ENCODE data around the gene DYNC2LI1.

The DYNC2LI1 gene

DNA sequence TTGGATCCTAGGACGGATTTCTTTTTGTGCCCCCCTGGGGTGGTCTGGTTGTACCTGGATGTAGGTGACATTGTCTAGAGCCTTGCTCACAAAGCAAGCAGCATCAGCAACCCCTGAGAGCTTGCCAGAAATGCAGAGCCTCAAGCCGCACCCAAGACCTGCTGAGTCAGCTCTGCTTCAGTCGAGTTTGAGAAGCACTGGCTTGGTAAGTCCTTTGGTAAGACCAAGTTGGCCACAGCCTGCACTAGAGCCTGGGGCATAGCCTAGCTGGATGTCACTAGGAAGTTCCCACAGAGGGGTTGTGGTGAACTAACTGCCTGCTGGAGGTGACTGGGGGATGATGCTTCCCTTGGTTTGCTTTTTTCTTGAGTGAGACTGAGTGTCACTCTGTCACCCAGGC lies 58.6 kb downstream of the DYNC2LI1 start:
- DNase-seq (ENCODE audit: low spot score) (no peak), ATAC-seq (ENCODE audit: low read depth) (no peak)
- no peaks in the 10 kb centered on the region for H3K36me3 ChIP-seq (ENCODE audit: low read depth)
- TF ChIP-seq, protein P1, sequence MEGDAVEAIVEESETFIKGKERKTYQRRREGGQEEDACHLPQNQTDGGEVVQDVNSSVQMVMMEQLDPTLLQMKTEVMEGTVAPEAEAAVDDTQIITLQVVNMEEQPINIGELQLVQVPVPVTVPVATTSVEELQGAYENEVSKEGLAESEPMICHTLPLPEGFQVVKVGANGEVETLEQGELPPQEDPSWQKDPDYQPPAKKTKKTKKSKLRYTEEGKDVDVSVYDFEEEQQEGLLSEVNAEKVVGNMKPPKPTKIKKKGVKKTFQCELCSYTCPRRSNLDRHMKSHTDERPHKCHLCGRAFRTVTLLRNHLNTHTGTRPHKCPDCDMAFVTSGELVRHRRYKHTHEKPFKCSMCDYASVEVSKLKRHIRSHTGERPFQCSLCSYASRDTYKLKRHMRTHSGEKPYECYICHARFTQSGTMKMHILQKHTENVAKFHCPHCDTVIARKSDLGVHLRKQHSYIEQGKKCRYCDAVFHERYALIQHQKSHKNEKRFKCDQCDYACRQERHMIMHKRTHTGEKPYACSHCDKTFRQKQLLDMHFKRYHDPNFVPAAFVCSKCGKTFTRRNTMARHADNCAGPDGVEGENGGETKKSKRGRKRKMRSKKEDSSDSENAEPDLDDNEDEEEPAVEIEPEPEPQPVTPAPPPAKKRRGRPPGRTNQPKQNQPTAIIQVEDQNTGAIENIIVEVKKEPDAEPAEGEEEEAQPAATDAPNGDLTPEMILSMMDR (IDR thresholded peaks at IDR 0.05; ENCODE audit: poor library complexity, severe bottlenecking) = no peak
- no peak overlapping the region for H3K4me3 ChIP-seq (ENCODE audit: severe bottlenecking)
- H3K9me3 ChIP-seq (ENCODE audit: severe bottlenecking) = no peaks in the 10 kb centered on the region
- no peaks in the 10 kb centered on the region for H3K4me1 ChIP-seq (ENCODE audit: insufficient read depth, poor library complexity, severe bottlenecking)
- no peak overlapping the region for H3K27ac ChIP-seq (ENCODE audit: poor library complexity, severe bottlenecking)
- H3K27me3 ChIP-seq (ENCODE audit: insufficient read depth, poor library complexity, severe bottlenecking) = peaks cover 13% of the 10 kb centered on the region

DNA sequence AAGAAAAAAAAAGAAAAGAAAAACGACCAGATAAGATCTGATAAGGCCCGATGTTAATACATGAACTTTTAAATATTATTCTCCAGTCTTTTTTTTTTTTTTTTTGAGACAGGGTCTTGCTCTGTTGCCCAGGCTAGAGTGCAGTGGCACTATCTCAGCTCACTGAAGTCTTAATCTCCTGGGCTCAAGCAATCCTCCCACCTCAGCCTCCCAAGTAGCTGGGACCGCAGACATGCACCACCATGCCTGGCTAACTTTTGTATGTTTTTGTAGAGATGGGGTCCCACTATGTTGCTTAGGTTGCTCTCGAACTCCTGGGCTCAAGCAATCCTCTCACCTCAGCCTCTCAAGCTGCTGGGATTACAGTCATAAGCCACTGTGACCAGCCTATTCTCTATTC lies 63.2 kb downstream of the DYNC2LI1 start:
- Histone ChIP-seq H3K4me3 (ENCODE audit: severe bottlenecking) (no peak overlapping the region), H3K9me3 (ENCODE audit: severe bottlenecking) (no peaks in the 10 kb centered on the region), H3K36me3 (ENCODE audit: low read depth) (no peaks in the 10 kb centered on the region), H3K4me1 (ENCODE audit: insufficient read depth, poor library complexity, severe bottlenecking) (no peaks in the 10 kb centered on the region), H3K27me3 (ENCODE audit: insufficient read depth, poor library complexity, severe bottlenecking) (no peaks in the 10 kb centered on the region), H3K27ac (ENCODE audit: poor library complexity, severe bottlenecking) (no peak overlapping the region)
- TF ChIP-seq, protein P1 (IDR thresholded peaks at IDR 0.05; ENCODE audit: poor library complexity, severe bottlenecking) = no peak
- no peak for ATAC-seq (ENCODE audit: low read depth)
- no peak for DNase-seq (ENCODE audit: low spot score)

DNA sequence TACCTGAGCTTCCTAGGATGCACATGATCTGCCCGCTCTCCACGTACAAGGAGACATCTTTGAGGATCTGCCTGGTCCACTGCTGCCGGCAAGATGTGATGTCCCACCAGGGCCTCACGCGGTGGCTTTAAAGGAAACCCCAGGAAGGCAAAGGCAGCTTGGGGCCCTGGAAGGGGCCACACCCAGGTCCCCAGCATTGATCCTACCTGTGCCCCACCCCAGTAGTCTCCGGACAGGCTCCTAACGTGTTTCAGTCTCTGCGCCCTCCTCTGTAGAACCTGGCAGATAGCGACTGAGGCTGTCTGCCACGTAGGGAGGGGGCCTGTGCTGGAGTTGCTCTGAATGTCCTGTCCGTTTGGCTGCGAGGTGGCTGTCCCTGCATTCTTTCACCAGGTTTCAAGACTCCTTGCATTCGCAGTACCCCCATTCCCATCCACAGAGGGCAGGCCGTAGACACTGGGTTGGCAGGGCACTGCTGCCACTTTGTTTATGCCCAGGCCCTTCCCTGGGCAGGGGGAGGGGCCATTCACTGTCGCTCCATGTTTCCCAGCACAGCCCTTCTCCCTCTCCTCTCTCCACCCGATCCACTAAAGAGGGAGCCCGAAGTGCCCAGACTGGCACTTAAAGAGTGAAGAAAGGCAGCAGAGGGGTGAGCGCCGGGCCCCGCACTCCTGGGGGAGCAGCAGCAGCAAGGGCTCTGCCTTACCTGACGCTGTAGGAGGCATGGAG lies 64.2 kb downstream of the DYNC2LI1 start:
- Histone ChIP-seq H3K27me3 (ENCODE audit: insufficient read depth, poor library complexity, severe bottlenecking) (no peaks in the 10 kb centered on the region), H3K4me1 (ENCODE audit: insufficient read depth, poor library complexity, severe bottlenecking) (no peaks in the 10 kb centered on the region), H3K27ac (ENCODE audit: poor library complexity, severe bottlenecking) (no peak overlapping the region), H3K9me3 (ENCODE audit: severe bottlenecking) (no peaks in the 10 kb centered on the region), H3K4me3 (ENCODE audit: severe bottlenecking) (no peak overlapping the region), H3K36me3 (ENCODE audit: low read depth) (no peaks in the 10 kb centered on the region)
- ATAC-seq (ENCODE audit: low read depth) (no peak), DNase-seq (ENCODE audit: low spot score) (no peak)
- TF ChIP-seq, protein P1 (IDR thresholded peaks at IDR 0.05; ENCODE audit: poor library complexity, severe bottlenecking) = no peak

DNA sequence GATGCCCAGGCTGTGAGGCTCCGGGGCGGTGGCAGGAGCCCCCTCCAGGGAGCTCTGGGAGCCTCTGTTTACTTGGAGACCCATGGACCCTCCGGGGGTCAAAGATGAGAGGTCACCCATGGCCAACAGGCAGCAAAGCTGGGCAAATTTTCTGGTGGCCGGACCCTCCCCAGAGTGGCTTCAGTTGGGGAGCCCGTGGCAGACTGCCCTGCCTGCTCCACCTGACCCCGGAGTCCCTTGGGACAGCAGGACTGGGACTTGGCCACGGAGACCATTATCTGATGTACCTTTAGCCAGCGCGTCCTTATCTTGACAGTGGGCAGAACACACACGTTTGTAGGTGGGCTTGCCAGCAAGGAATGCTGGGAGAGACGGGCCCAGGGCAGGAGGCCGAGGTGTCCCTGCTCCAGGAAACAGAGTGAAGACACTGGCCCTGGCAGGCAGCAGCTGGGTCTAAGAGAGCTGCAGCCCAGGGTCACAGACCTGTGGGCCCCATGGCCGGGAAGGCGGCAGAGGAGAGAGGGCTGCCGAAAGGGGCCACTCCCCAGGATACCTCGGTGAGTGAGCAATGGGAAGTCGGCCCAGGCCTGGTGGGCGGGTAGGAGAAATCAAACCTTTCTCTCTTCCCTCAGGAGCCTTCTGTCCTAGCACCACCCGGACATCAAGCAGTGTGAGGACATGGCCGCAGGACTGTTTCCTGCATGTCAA lies 64.9 kb downstream of the DYNC2LI1 start, which contains the start of the genes ABCG5 and ABCG8:
Gene ABCG5, minus strand, starts transcription at position 280 of the 708 bp plus-strand sequence. Its CDS starts 160 bp downstream, at position 120.
Gene ABCG8, plus strand, starts transcription at position 412 of the 708 bp plus-strand sequence. Its CDS starts 83 bp downstream, at position 495.
- TF ChIP-seq, protein P1 (IDR thresholded peaks at IDR 0.05; ENCODE audit: poor library complexity, severe bottlenecking) = no peak
- no peak for ATAC-seq (ENCODE audit: low read depth)
- no peaks in the 10 kb centered on the region for H3K27me3 ChIP-seq (ENCODE audit: insufficient read depth, poor library complexity, severe bottlenecking)
- no peak within 1 kb of the TSS for H3K4me3 ChIP-seq (ENCODE audit: severe bottlenecking)
- H3K36me3 ChIP-seq (ENCODE audit: low read depth) = no peaks in the 10 kb centered on the region
- H3K27ac ChIP-seq (ENCODE audit: poor library complexity, severe bottlenecking) = no peak within 1 kb of the TSS
- no peaks in the 10 kb centered on the region for H3K4me1 ChIP-seq (ENCODE audit: insufficient read depth, poor library complexity, severe bottlenecking)
- no peak for DNase-seq (ENCODE audit: low spot score)
- no peaks in the 10 kb centered on the region for H3K9me3 ChIP-seq (ENCODE audit: severe bottlenecking)

Data from RWPE2 (cell line).